ENCODE measurements around the gene GANC. TPM values are rescaled to one million over a fixed set of nuclear protein-coding genes. Genes with fewer than 3 reads are reported as not detected.
"Not testable (repeated sequence)": the region's sequence is repeated elsewhere in the genome, so short reads cannot be mapped to it uniquely, and the experiment has no call there.

GANC gene
- total and polyA plus RNA-seq, 2 experiments from 2014 or later: 21.0 to 22.2 TPM

DNA sequence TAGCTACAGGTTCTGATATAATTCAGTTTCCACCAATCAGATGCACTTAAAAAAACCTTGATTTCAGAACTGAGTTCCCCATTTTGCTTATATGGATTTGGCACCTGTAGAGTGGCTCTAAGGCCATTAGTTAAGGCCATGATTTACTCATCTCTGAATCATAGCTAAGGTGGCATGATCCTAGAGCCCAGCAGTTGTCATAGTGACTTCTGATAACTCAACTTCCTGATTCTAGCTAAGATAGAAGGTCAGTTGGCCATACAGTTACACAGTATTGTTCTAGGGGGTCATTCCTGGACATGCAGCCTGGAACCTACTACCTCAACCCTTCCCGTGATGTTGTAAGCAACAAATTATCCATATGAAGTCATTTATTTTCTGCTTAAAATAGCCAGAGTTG is 16.2 kb downstream of the GANC start:
- TF ChIP-seq, protein P1, sequence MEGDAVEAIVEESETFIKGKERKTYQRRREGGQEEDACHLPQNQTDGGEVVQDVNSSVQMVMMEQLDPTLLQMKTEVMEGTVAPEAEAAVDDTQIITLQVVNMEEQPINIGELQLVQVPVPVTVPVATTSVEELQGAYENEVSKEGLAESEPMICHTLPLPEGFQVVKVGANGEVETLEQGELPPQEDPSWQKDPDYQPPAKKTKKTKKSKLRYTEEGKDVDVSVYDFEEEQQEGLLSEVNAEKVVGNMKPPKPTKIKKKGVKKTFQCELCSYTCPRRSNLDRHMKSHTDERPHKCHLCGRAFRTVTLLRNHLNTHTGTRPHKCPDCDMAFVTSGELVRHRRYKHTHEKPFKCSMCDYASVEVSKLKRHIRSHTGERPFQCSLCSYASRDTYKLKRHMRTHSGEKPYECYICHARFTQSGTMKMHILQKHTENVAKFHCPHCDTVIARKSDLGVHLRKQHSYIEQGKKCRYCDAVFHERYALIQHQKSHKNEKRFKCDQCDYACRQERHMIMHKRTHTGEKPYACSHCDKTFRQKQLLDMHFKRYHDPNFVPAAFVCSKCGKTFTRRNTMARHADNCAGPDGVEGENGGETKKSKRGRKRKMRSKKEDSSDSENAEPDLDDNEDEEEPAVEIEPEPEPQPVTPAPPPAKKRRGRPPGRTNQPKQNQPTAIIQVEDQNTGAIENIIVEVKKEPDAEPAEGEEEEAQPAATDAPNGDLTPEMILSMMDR (IDR thresholded peaks at IDR 0.05; ENCODE audit: low read depth, low read length): no peak
- H3K9me3 ChIP-seq (ENCODE audit: low read depth): no peaks in the 10 kb centered on the region
- H3K27me3 ChIP-seq: no peaks in the 10 kb centered on the region
- H3K4me1 ChIP-seq (ENCODE audit: low read depth): no peaks in the 10 kb centered on the region
- H3K4me3 ChIP-seq: no peak overlapping the region
- no peak for DNase-seq (ENCODE audit: low read depth in 1 of 2, low spot score in 1 of 2)
- peaks cover 4% of the 10 kb centered on the region for H3K36me3 ChIP-seq
- H3K27ac ChIP-seq: no peak overlapping the region

DNA sequence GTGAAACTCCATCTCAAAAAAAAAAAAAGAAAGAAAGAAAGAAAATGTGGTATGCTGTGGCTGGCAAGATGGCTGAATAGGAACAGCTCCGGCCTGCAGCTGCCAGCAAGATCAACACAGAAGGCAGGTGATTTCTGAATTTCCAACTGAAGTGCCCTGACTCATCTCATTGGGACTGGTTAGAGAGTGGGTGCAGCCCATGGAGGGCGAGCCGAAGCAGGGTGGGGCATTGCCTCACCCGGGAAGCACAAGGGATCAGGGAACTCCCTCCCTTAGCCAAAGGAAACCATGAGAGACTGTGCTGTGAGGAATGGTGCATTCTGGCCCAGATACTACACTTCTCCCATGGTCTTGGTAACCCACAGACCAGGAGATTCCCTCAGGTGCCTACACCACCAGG is 28.0 kb downstream of the GANC start:
- not testable (repeated sequence) for H3K36me3 ChIP-seq; H3K4me1 ChIP-seq (ENCODE audit: low read depth); H3K27ac ChIP-seq; H3K9me3 ChIP-seq (ENCODE audit: low read depth); H3K27me3 ChIP-seq; DNase-seq (ENCODE audit: low read depth in 1 of 2, low spot score in 1 of 2); H3K4me3 ChIP-seq

DNA sequence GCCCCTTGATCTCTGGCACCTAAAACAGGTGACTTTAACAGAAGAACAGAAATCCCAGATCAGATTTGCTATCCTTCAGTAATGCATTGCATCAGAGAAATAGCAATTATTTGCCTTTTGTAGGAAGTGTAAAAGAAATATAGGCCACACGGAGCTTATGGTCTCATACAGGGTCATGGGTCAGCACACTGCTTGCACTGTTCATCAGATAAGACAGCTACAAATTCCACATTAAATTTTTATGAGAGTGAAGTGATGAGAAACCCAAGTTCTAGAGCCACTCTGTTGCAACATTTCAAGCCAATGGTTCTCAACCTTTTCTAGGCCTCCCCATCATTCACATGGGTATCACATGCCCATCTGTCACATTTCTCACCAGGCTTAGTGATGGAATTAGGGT is 33.7 kb downstream of the GANC start:
- no peaks in the 10 kb centered on the region for H3K36me3 ChIP-seq
- H3K27ac ChIP-seq: no peak overlapping the region
- no peak for DNase-seq (ENCODE audit: low read depth in 1 of 2, low spot score in 1 of 2)
- H3K4me1 ChIP-seq (ENCODE audit: low read depth): no peaks in the 10 kb centered on the region
- H3K9me3 ChIP-seq (ENCODE audit: low read depth): no peaks in the 10 kb centered on the region
- H3K4me3 ChIP-seq: no peak overlapping the region
- H3K27me3 ChIP-seq: no peaks in the 10 kb centered on the region
- TF ChIP-seq, protein P1 (IDR thresholded peaks at IDR 0.05; ENCODE audit: low read depth, low read length): no peak

DNA sequence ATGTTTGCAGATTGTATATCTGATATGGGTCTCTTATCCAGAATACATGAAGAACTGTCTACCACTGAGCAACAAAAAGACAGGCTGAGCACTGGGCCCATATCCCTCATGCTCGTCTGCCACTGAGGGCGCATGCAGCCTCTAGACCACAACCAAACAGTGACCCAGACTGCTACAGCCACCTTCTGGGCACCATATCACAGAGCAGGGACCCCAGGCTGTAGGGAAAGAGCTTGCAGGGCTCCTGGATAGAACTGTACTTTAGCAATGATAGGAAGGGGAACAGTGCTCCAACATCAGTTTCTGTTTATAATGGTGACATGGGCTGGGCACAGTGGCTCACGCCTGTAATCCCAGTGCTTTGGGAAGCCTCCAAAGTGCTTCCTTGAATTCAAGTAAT is 40.5 kb downstream of the GANC start:
- peak in 1 of 2 donors; percentile 10 for DNase-seq (ENCODE audit: low read depth in 1 of 2, low spot score in 1 of 2)
- TF ChIP-seq, protein P1 (IDR thresholded peaks at IDR 0.05; ENCODE audit: low read depth, low read length): no peak
- Histone ChIP-seq H3K4me3 (no peak overlapping the region), H3K4me1 (ENCODE audit: low read depth) (no peaks in the 10 kb centered on the region), H3K27ac (no peak overlapping the region), H3K27me3 (no peaks in the 10 kb centered on the region), H3K36me3 (no peaks in the 10 kb centered on the region), H3K9me3 (ENCODE audit: low read depth) (no peaks in the 10 kb centered on the region)

DNA sequence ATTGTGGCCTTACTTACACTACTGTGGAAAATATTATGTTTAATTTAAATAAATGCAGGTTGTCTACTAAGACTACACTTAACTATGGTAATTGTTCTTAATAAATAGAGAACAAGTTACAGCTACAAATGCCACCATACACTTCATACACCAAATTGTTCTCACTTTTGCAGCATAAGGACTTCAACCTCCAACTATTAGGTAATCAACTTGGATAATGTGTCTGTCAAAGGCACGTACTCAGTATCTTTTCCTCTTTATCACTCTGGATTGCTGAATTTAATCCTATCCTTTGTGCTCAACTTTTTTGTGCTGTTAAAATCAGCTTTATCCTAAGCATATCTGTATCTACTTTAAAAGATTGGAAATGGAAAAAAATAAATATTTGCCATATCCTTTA is 41.8 kb downstream of the GANC start:
- DNase-seq (ENCODE audit: low read depth in 1 of 2, low spot score in 1 of 2): no peak
- Histone ChIP-seq H3K4me1 (ENCODE audit: low read depth) (no peaks in the 10 kb centered on the region), H3K27me3 (no peaks in the 10 kb centered on the region)

DNA sequence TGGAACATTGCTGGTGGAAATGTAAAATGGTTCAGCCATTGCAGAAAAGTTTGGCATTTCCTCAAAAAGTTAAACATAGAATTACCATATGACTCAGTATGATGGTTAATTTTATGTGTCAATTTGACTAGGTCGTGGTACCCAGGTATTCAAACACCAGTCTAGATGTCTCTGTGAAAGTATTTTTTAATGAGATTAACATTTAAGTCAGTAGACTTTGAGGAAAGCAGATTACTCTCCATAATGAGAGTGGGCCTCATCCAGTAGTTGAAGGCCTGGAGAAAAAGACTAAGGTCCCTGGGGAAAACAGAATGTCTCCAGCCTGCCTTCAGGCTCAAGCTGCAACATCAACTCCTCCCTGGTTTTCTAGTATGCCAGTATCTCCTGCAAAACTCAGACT is 42.5 kb downstream of the GANC start:
- no peak overlapping the region for H3K4me3 ChIP-seq
- TF ChIP-seq, protein P1 (IDR thresholded peaks at IDR 0.05; ENCODE audit: low read depth, low read length): no peak

More for the DNA sequence above, 41.8 kb downstream of the GANC start:
- Histone ChIP-seq H3K4me3 (no peak overlapping the region), H3K36me3 (no peaks in the 10 kb centered on the region), H3K9me3 (ENCODE audit: low read depth) (no peaks in the 10 kb centered on the region), H3K27ac (no peak overlapping the region)
- TF ChIP-seq, protein P1 (IDR thresholded peaks at IDR 0.05; ENCODE audit: low read depth, low read length): no peak

DNA sequence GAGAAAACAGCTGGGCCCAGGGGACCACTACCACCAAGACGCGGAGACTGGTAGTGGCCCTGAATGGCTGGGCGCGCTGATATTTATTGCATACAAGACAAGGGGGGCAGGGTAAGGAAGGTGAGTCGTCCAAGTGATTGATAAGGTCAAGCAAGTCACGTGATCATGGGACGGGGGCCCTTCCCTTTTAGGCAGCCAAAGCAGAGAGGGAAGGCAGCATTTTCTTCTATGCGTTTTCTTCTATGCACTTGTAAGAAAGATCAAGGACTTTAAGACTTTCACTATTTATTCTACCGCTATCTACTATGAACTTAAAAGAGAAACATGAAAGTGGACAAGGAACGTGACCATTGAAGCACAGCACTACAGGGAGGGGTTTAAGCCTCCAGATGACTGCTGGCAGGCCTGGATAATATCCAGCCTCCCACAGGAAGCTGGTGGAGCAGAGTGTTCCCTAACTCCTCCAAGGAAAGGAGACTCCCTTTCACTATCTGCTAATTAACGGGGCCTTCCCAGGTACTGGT is 43.3 kb downstream of the GANC start:
- not testable (repeated sequence) for H3K27me3 ChIP-seq; H3K4me3 ChIP-seq; DNase-seq (ENCODE audit: low read depth in 1 of 2, low spot score in 1 of 2); H3K9me3 ChIP-seq (ENCODE audit: low read depth); H3K4me1 ChIP-seq (ENCODE audit: low read depth); H3K36me3 ChIP-seq
- peak overlapping the region; percentile 34 for H3K27ac ChIP-seq

More for the DNA sequence above, 42.5 kb downstream of the GANC start:
- Histone ChIP-seq H3K36me3 (no peaks in the 10 kb centered on the region), H3K4me1 (ENCODE audit: low read depth) (no peaks in the 10 kb centered on the region), H3K27me3 (no peaks in the 10 kb centered on the region), H3K9me3 (ENCODE audit: low read depth) (no peaks in the 10 kb centered on the region), H3K27ac (no peak overlapping the region)
- no peak for DNase-seq (ENCODE audit: low read depth in 1 of 2, low spot score in 1 of 2)

Measured in cardiac muscle cell (in vitro differentiated cells and primary cell).